Measurements from ENCODE around the gene OBSL1. TPM values are rescaled to one million over a fixed set of nuclear protein-coding genes. Genes with fewer than 3 reads are reported as not detected.

Gene OBSL1
- total and polyA plus RNA-seq, 2 donors (not counting 1 experiment from before 2014, with no cell fraction given), result not detected

GRCh38 chr2:219565130-219566080, 5.9 kb downstream of the OBSL1 start:
- H3K4me2 ChIP-seq (replicated peaks; ENCODE audit: low read depth, low read length, poor library complexity, severe bottlenecking), result no peak overlapping the region
- H3K27me3 ChIP-seq (replicated peaks in 1 of 4; ENCODE audit: control extremely low read depth in 1 of 4, control insufficient read depth in 3 of 4, insufficient read depth in 4 of 4, low read length in 3 of 4), result peaks cover 0 to 12% (median 5%) of the 10 kb centered on the region in 4 experiments
- no peaks in the 10 kb centered on the region for H3K36me3 ChIP-seq (replicated peaks in 1 of 2; ENCODE audit: control extremely low read depth in 1 of 2, control insufficient read depth in 1 of 2, extremely low read depth in 1 of 2, insufficient read depth in 2 of 2, low read length in 1 of 2)
- H3K27ac ChIP-seq (ENCODE audit: low read length in 2 of 2), result no peak overlapping the region
- intact Hi-C loops (cut with micrococcal nuclease), result no loop called here
- WGBS (ENCODE audit: insufficient coverage), result 94% methylated on average over 20 of the region's 21 CpGs
- CTCF ChIA-PET, result interaction anchor here (1.3 kb wide), 1 partner anchor 22 kb away, joined by 3 read pairs; the partner anchor contains the start of gene CHPF
- H3K79me2 ChIP-seq (ENCODE audit: control insufficient read depth, insufficient read depth, low read length), result no peaks in the 10 kb centered on the region
- H3K9me3 ChIP-seq (ENCODE audit: control extremely low read depth in 1 of 3, control insufficient read depth in 2 of 3, insufficient read depth in 1 of 3, low read length in 2 of 3), result peaks cover 0 to 7% (median 0%) of the 10 kb centered on the region in 3 donors
- H3K27ac Mint-ChIP-seq, result no peak overlapping the region
- no peak overlapping the region for H3K4me3 Mint-ChIP-seq
- no peaks in the 10 kb centered on the region for H3K9me3 Mint-ChIP-seq (ENCODE audit: insufficient read depth)
- no peak for TF ChIP-seq EZH2 (IDR thresholded peaks at IDR 0.05; ENCODE audit: borderline replicate concordance, insufficient read depth, low read depth, low read length, poor library complexity, severe bottlenecking)
- TF ChIP-seq CTCF (IDR thresholded peaks at IDR 0.05), result no peak
- DNase-seq (no peak), ATAC-seq (ENCODE audit: low read depth) (no peak)
- H3K27me3 Mint-ChIP-seq, result peaks cover 49% of the 10 kb centered on the region
- H3K4me3 ChIP-seq (ENCODE audit: control extremely low read depth in 1 of 5, extremely low read depth in 1 of 5, insufficient read depth in 1 of 5, low read depth in 2 of 5, low read length in 4 of 5), result no peak overlapping the region
- H4K20me1 ChIP-seq (ENCODE audit: control insufficient read depth, insufficient read depth, low read length, poor library complexity, severe bottlenecking), result no peaks in the 10 kb centered on the region
- H2AFZ ChIP-seq (ENCODE audit: insufficient read depth, low read depth, low read length, poor library complexity, severe bottlenecking), result no peak overlapping the region
- H3K4me1 ChIP-seq (ENCODE audit: control insufficient read depth in 2 of 2, insufficient read depth in 2 of 2, low read length in 2 of 2), result peaks cover 0 to 5% of the 10 kb centered on the region in 2 donors
- POLR2A ChIA-PET, result no interaction called here
- H3K9ac ChIP-seq (ENCODE audit: low read length), result no peak overlapping the region
- H3K4me1 Mint-ChIP-seq, result peaks cover 4% of the 10 kb centered on the region
